Measurements from ENCODE around the gene PITPNC1.
"Not testable (repeated sequence)": the region's sequence is repeated elsewhere in the genome, so short reads cannot be mapped to it uniquely, and the experiment has no call there.

DNA sequence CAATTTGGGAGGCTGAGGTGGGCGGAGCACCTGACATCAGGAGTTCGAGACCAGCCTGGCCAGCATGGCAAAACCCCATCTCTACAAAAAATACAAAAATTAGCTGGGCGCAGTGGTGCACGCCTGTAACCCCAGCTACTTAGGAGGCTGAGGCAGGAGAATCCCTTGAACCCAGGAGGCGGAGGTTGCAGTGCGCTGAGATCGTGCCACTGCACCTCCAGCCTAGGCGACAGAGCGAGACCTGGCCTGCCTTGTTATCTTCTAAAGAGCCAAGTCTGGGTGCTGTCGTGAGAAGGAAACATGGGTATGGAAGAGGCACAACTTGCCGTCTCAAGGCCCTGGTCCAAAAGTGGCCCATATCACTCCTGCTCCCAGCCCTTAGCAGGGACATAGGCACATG is 103.9 kb downstream of the PITPNC1 start:
- not testable (repeated sequence) for TF ChIP-seq EZH2phosphoT487 (IDR thresholded peaks at IDR 0.05; ENCODE audit: insufficient read depth, low read depth); EZH2 (IDR thresholded peaks at IDR 0.05; ENCODE audit: insufficient read depth, poor library complexity, severe bottlenecking)

Measured in GM23248 (cell line).